Fibroblast of pulmonary artery (primary cell): ENCODE measurements around the gene HK1.

Experiments used
- DNase-seq: peaks from one replicate; pipeline ENCODE4 v3.0.0-alpha.2; 2010; ENCODE audit warnings: low read depth
- H3K4me3 ChIP-seq: replicated peaks from 2 replicates; pipeline ENCODE4 v1.5.1; 2011; ENCODE audit warnings: low read depth, mild to moderate bottlenecking, control low read depth, low read length, moderate library complexity
- CTCF ChIP-seq: IDR thresholded peaks from 2 replicates; pipeline ENCODE4 v1.5.1; 2011; ENCODE audit warnings: mild to moderate bottlenecking, control low read depth, low read length, inconsistent platforms; ENCODE audit errors: missing control alignments

Gene HK1

GRCh38 chr10:69425511-69426298, 147.4 kb downstream of the HK1 start:
- H3K4me3 ChIP-seq, result no peak overlapping the region
- no peak for TF ChIP-seq CTCF
- no peak for DNase-seq

GRCh38 chr10:69426376-69426727, 148.1 kb downstream of the HK1 start:
- H3K4me3 ChIP-seq, result no peak overlapping the region
- TF ChIP-seq CTCF, result no peak
- no peak for DNase-seq

- no peak for TF ChIP-seq CTCF
- no peak overlapping the region for H3K4me3 ChIP-seq
- no peak for DNase-seq
Observed at GRCh38 chr10:69428165-69428564, 149.9 kb downstream of the HK1 start.

- no peak for TF ChIP-seq CTCF
- DNase-seq, result peak; percentile 66
- no peak overlapping the region for H3K4me3 ChIP-seq
Observed at GRCh38 chr10:69434169-69434568, 155.9 kb downstream of the HK1 start.

GRCh38 chr10:69434926-69435325, 156.6 kb downstream of the HK1 start:
- DNase-seq, result no peak
- TF ChIP-seq CTCF, result no peak
- H3K4me3 ChIP-seq, result no peak overlapping the region

- DNase-seq, result no peak
- no peak for TF ChIP-seq CTCF
- H3K4me3 ChIP-seq, result no peak overlapping the region
Observed at GRCh38 chr10:69435966-69436520, 157.7 kb downstream of the HK1 start.
